NT2/D1 (cell line): ENCODE measurements around the gene PSMG4.

Experiments
- DNase-seq: peaks from one replicate; pipeline ENCODE4 v3.0.0-alpha.2; 2011; ENCODE audit warnings: low read depth, low spot score
- H3K27me3 ChIP-seq: 2 replicates; pipeline ENCODE4 v1.6.0; 2011; ENCODE audit warnings: mild to moderate bottlenecking; ENCODE audit not compliant: insufficient read length, insufficient read depth
- H3K36me3 ChIP-seq: 2 replicates; pipeline ENCODE4 v1.6.1; 2011; ENCODE audit warnings: mild to moderate bottlenecking, low read length, mixed read lengths; ENCODE audit not compliant: insufficient read depth, insufficient read length
- H3K4me1 ChIP-seq: 2 replicates; pipeline ENCODE4 v1.5.1; 2011; ENCODE audit not compliant: insufficient read depth, insufficient read length
- H3K4me3 ChIP-seq: 2 replicates; pipeline ENCODE4 v1.5.1; 2011; ENCODE audit warnings: low read depth; ENCODE audit not compliant: insufficient read length
- H3K9ac ChIP-seq: 2 replicates; pipeline ENCODE4 v1.6.0; 2011; ENCODE audit warnings: low read depth; ENCODE audit not compliant: insufficient read length
- H3K9me3 ChIP-seq: 2 replicates; pipeline ENCODE4 v1.5.1; 2011; ENCODE audit warnings: mild to moderate bottlenecking, low read length; ENCODE audit not compliant: insufficient read depth
- SUZ12 ChIP-seq: IDR thresholded peaks from 2 replicates; pipeline ENCODE4 v1.6.1; 2011; ENCODE audit not compliant: insufficient read length, insufficient read depth; ENCODE audit errors: extremely low read depth
- YY1 ChIP-seq: IDR thresholded peaks from 2 replicates; pipeline ENCODE4 v1.6.1; 2011; ENCODE audit not compliant: insufficient read length, insufficient read depth
- ZNF274 ChIP-seq: IDR thresholded peaks from 2 replicates; pipeline ENCODE4 v1.6.1; 2011; ENCODE audit warnings: mild to moderate bottlenecking, low read depth, low read length

Gene PSMG4

GRCh38 chr6:3299221-3299620 is 40.5 kb downstream of the PSMG4 start:
- Histone ChIP-seq H3K36me3 (peaks cover 12% of the 10 kb centered on the region), H3K4me3 (no peak overlapping the region), H3K4me1 (no peaks in the 10 kb centered on the region), H3K9me3 (0 out of 2 replicates have a peak, but pooled peaks cover 4% of the 10 kb centered on the region), H3K27me3 (no peaks in the 10 kb centered on the region), H3K9ac (no peak overlapping the region)
- TF ChIP-seq SUZ12 = no peak
- no peak for TF ChIP-seq ZNF274
- no peak for TF ChIP-seq YY1
- DNase-seq = no peak

GRCh38 chr6:3301506-3301905 is 42.8 kb downstream of the PSMG4 start:
- Histone ChIP-seq H3K4me3 (no peak overlapping the region), H3K9me3 (peaks cover 4% of the 10 kb centered on the region; the same call in 1 of the 2 replicates), H3K9ac (no peak overlapping the region), H3K27me3 (no peaks in the 10 kb centered on the region), H3K4me1 (no peaks in the 10 kb centered on the region), H3K36me3 (peaks cover 22% of the 10 kb centered on the region)
- no peak for TF ChIP-seq ZNF274
- TF ChIP-seq SUZ12 = no peak
- no peak for TF ChIP-seq YY1
- DNase-seq = no peak

GRCh38 chr6:3303795-3304411 is 45.2 kb downstream of the PSMG4 start:
- H3K9me3 ChIP-seq = peaks cover 4% of the 10 kb centered on the region; the same call in 1 of the 2 replicates
- H3K9ac ChIP-seq = no peak overlapping the region
- no peak for DNase-seq
- no peak overlapping the region for H3K4me3 ChIP-seq
- peaks cover 14% of the 10 kb centered on the region for H3K36me3 ChIP-seq
- H3K4me1 ChIP-seq = no peaks in the 10 kb centered on the region
- TF ChIP-seq ZNF274 (no peak), SUZ12 (no peak), YY1 (no peak)
- H3K27me3 ChIP-seq = no peaks in the 10 kb centered on the region

GRCh38 chr6:3304500-3305215 is 45.9 kb downstream of the PSMG4 start:
- no peak for TF ChIP-seq ZNF274
- no peak for TF ChIP-seq YY1
- TF ChIP-seq SUZ12 = no peak
- Histone ChIP-seq H3K4me3 (no peak overlapping the region), H3K27me3 (no peaks in the 10 kb centered on the region), H3K36me3 (peaks cover 14% of the 10 kb centered on the region), H3K4me1 (peaks cover 3% of the 10 kb centered on the region), H3K9ac (no peak overlapping the region), H3K9me3 (peaks cover 4% of the 10 kb centered on the region; the same call in 1 of the 2 replicates)
- DNase-seq = no peak

GRCh38 chr6:3305216-3305565 is 46.4 kb downstream of the PSMG4 start:
- Histone ChIP-seq H3K4me1 (peaks cover 8% of the 10 kb centered on the region), H3K9ac (no peak overlapping the region), H3K4me3 (no peak overlapping the region), H3K27me3 (no peaks in the 10 kb centered on the region), H3K9me3 (peaks cover 4% of the 10 kb centered on the region; the same call in 1 of the 2 replicates), H3K36me3 (peaks cover 14% of the 10 kb centered on the region)
- no peak for DNase-seq
- no peak for TF ChIP-seq YY1
- TF ChIP-seq ZNF274 = no peak
- no peak for TF ChIP-seq SUZ12

- H3K4me3 ChIP-seq = no peak overlapping the region
- peaks cover 10% of the 10 kb centered on the region for H3K4me1 ChIP-seq
- no peaks in the 10 kb centered on the region for H3K27me3 ChIP-seq
- no peak for DNase-seq
- H3K36me3 ChIP-seq = peaks cover 14% of the 10 kb centered on the region
- no peak overlapping the region for H3K9ac ChIP-seq
- H3K9me3 ChIP-seq = peaks cover 4% of the 10 kb centered on the region; the same call in 1 of the 2 replicates
- no peak for TF ChIP-seq SUZ12
- TF ChIP-seq ZNF274 = no peak
- TF ChIP-seq YY1 = no peak
Measured at GRCh38 chr6:3305831-3306230, 47.1 kb downstream of the PSMG4 start.

- no peak overlapping the region for H3K9ac ChIP-seq
- peaks cover 10% of the 10 kb centered on the region for H3K4me1 ChIP-seq
- no peak for TF ChIP-seq ZNF274
- TF ChIP-seq SUZ12 = no peak
- no peak for TF ChIP-seq YY1
- no peak overlapping the region for H3K4me3 ChIP-seq
- peaks cover 14% of the 10 kb centered on the region for H3K36me3 ChIP-seq
- no peak for DNase-seq
- H3K27me3 ChIP-seq = no peaks in the 10 kb centered on the region
- peaks cover 4% of the 10 kb centered on the region; the same call in 1 of the 2 replicates for H3K9me3 ChIP-seq
Measured at GRCh38 chr6:3306848-3307247, 48.1 kb downstream of the PSMG4 start.
